ENCODE data around the gene HLA-G. TPM values are rescaled to one million over a fixed set of nuclear protein-coding genes. Genes with fewer than 3 reads are reported as not detected.

HLA-G gene
- total and polyA plus RNA-seq, 2 donors, result not detected

GRCh38 chr6:29829766-29830165, 2.1 kb downstream of the HLA-G start:
- WGBS, result 93% methylated on average over 3 of the region's 3 CpGs
- Histone ChIP-seq H3K4me1 (ENCODE audit: insufficient read depth) (peaks cover 2% of the 10 kb centered on the region), H3K36me3 (ENCODE audit: insufficient read depth) (no peaks in the 10 kb centered on the region), H3K27ac (ENCODE audit: low read depth) (no peak overlapping the region), H3K4me3 (ENCODE audit: low read depth, low read length) (no peak overlapping the region)
- DNase-seq (ENCODE audit: extremely low spot score), result no peak

- 61% methylated on average over 2 of the region's 2 CpGs for WGBS
- Histone ChIP-seq H3K4me1 (ENCODE audit: insufficient read depth) (peaks cover 2% of the 10 kb centered on the region), H3K27ac (ENCODE audit: low read depth) (no peak overlapping the region), H3K4me3 (ENCODE audit: low read depth, low read length) (no peak overlapping the region), H3K36me3 (ENCODE audit: insufficient read depth) (no peaks in the 10 kb centered on the region)
- DNase-seq (ENCODE audit: extremely low spot score), result no peak
These were observed 2.8 kb downstream of the HLA-G start for GRCh38 chr6:29830409-29830808.

- no peaks in the 10 kb centered on the region for H3K36me3 ChIP-seq (ENCODE audit: insufficient read depth)
- no peak overlapping the region for H3K27ac ChIP-seq (ENCODE audit: low read depth)
- DNase-seq (ENCODE audit: extremely low spot score), result no peak
- 71% methylated on average over 2 of the region's 2 CpGs for WGBS
- no peak overlapping the region for H3K4me3 ChIP-seq (ENCODE audit: low read depth, low read length)
- H3K4me1 ChIP-seq (ENCODE audit: insufficient read depth), result peaks cover 2% of the 10 kb centered on the region
These were observed 4.2 kb downstream of the HLA-G start for GRCh38 chr6:29831776-29832175.

- Histone ChIP-seq H3K4me3 (ENCODE audit: low read depth, low read length) (no peak overlapping the region), H3K27ac (ENCODE audit: low read depth) (no peak overlapping the region), H3K36me3 (ENCODE audit: insufficient read depth) (no peaks in the 10 kb centered on the region), H3K4me1 (ENCODE audit: insufficient read depth) (no peaks in the 10 kb centered on the region)
- DNase-seq (ENCODE audit: extremely low spot score), result no peak
- 24% methylated on average over 16 of the region's 16 CpGs for WGBS
These were observed 7.2 kb downstream of the HLA-G start for GRCh38 chr6:29834564-29835436.

GRCh38 chr6:29839917-29840316, 12.3 kb downstream of the HLA-G start:
- Histone ChIP-seq H3K27ac (ENCODE audit: low read depth) (no peak overlapping the region), H3K36me3 (ENCODE audit: insufficient read depth) (no peaks in the 10 kb centered on the region), H3K4me3 (ENCODE audit: low read depth, low read length) (no peak overlapping the region), H3K4me1 (ENCODE audit: insufficient read depth) (no peaks in the 10 kb centered on the region)
- DNase-seq (ENCODE audit: extremely low spot score), result no peak
- 70% methylated on average over 1 of the region's 1 CpG for WGBS

- Histone ChIP-seq H3K27ac (ENCODE audit: low read depth) (no peak overlapping the region), H3K36me3 (ENCODE audit: insufficient read depth) (no peaks in the 10 kb centered on the region), H3K4me1 (ENCODE audit: insufficient read depth) (no peaks in the 10 kb centered on the region), H3K4me3 (ENCODE audit: low read depth, low read length) (no peak overlapping the region)
- no peak for DNase-seq (ENCODE audit: extremely low spot score)
These were observed 13.4 kb downstream of the HLA-G start for GRCh38 chr6:29841030-29841429.

- 70% methylated on average over 2 of the region's 2 CpGs for WGBS
- H3K4me3 ChIP-seq (ENCODE audit: low read depth, low read length), result no peak overlapping the region
- H3K27ac ChIP-seq (ENCODE audit: low read depth), result no peak overlapping the region
- DNase-seq (ENCODE audit: extremely low spot score), result no peak
- H3K36me3 ChIP-seq (ENCODE audit: insufficient read depth), result no peaks in the 10 kb centered on the region
- H3K4me1 ChIP-seq (ENCODE audit: insufficient read depth), result no peaks in the 10 kb centered on the region
These were observed 17.9 kb downstream of the HLA-G start for GRCh38 chr6:29845405-29846006.

- 10% methylated on average over 14 of the region's 14 CpGs for WGBS
- Histone ChIP-seq H3K27ac (ENCODE audit: low read depth) (no peak overlapping the region), H3K36me3 (ENCODE audit: insufficient read depth) (no peaks in the 10 kb centered on the region), H3K4me3 (ENCODE audit: low read depth, low read length) (no peak overlapping the region), H3K4me1 (ENCODE audit: insufficient read depth) (no peaks in the 10 kb centered on the region)
- DNase-seq (ENCODE audit: extremely low spot score), result no peak
These were observed 20.4 kb downstream of the HLA-G start for GRCh38 chr6:29847871-29848630.

- WGBS, result 6% methylated on average over 38 of the region's 38 CpGs
- Histone ChIP-seq H3K4me3 (ENCODE audit: low read depth, low read length) (no peak overlapping the region), H3K27ac (ENCODE audit: low read depth) (no peak overlapping the region), H3K4me1 (ENCODE audit: insufficient read depth) (no peaks in the 10 kb centered on the region), H3K36me3 (ENCODE audit: insufficient read depth) (no peaks in the 10 kb centered on the region)
- DNase-seq (ENCODE audit: extremely low spot score), result no peak
These were observed 22.5 kb downstream of the HLA-G start for GRCh38 chr6:29850011-29850553.

- H3K36me3 ChIP-seq (ENCODE audit: insufficient read depth), result no peaks in the 10 kb centered on the region
- 63% methylated on average over 3 of the region's 3 CpGs for WGBS
- no peak overlapping the region for H3K27ac ChIP-seq (ENCODE audit: low read depth)
- DNase-seq (ENCODE audit: extremely low spot score), result no peak
- no peak overlapping the region for H3K4me3 ChIP-seq (ENCODE audit: low read depth, low read length)
- H3K4me1 ChIP-seq (ENCODE audit: insufficient read depth), result no peaks in the 10 kb centered on the region
These were observed 23.6 kb downstream of the HLA-G start for GRCh38 chr6:29851190-29851589.

GRCh38 chr6:29853245-29853644, 25.6 kb downstream of the HLA-G start:
- DNase-seq (ENCODE audit: extremely low spot score), result no peak
- no peaks in the 10 kb centered on the region for H3K36me3 ChIP-seq (ENCODE audit: insufficient read depth)
- H3K4me3 ChIP-seq (ENCODE audit: low read depth, low read length), result no peak overlapping the region
- H3K4me1 ChIP-seq (ENCODE audit: insufficient read depth), result no peaks in the 10 kb centered on the region
- WGBS, result 38% methylated on average over 2 of the region's 2 CpGs
- H3K27ac ChIP-seq (ENCODE audit: low read depth), result no peak overlapping the region

GRCh38 chr6:29858006-29858405, 30.4 kb downstream of the HLA-G start:
- H3K4me3 ChIP-seq (ENCODE audit: low read depth, low read length), result no peak overlapping the region
- no peaks in the 10 kb centered on the region for H3K36me3 ChIP-seq (ENCODE audit: insufficient read depth)
- WGBS, result 43% methylated on average over 1 of the region's 1 CpG
- no peaks in the 10 kb centered on the region for H3K4me1 ChIP-seq (ENCODE audit: insufficient read depth)
- DNase-seq (ENCODE audit: extremely low spot score), result no peak
- H3K27ac ChIP-seq (ENCODE audit: low read depth), result no peak overlapping the region

GRCh38 chr6:29861521-29862255, 34.1 kb downstream of the HLA-G start:
- Histone ChIP-seq H3K27ac (ENCODE audit: low read depth) (no peak overlapping the region), H3K36me3 (ENCODE audit: insufficient read depth) (no peaks in the 10 kb centered on the region), H3K4me1 (ENCODE audit: insufficient read depth) (no peaks in the 10 kb centered on the region), H3K4me3 (ENCODE audit: low read depth, low read length) (no peak overlapping the region)
- 68% methylated on average over 6 of the region's 6 CpGs for WGBS
- DNase-seq (ENCODE audit: extremely low spot score), result no peak
